ENCODE measurements around the gene IQSEC1.

IQSEC1 gene

DNA sequence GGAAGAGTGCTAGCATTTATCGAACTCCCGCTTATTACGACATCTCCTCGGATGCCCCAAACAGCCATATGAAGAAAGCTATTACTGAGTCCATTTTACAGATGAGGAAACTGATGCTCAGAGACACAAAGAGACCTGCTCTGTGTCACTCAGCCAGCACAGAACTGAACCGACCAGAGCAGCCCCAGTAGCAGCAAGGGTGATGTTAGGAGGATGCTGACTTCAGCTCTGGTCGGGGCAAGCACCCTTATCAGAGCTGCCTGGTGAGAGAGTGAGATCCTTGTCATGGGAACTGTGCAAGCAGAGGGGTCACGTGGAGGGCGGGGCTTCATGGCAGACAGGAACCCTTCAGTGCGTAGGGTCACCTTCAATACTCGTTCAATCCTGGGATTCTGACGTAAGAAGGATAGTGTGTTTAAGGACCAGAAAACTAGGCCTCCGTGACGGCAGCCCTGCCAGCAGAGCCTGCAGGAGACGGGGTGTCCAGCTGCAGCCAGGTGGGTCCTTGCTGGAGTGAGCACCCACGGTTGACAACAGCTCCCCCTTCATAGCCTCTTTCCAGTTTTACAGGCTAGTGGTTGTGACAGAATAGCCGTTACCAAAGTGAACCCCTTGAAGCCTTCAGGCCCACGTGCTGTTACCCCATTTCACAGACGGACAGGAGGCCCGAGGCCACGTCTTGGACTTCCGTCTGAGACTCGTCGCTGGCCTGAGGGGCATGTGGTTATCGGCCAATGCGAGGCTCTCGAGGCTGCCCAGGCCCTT is 12.0 kb upstream of the IQSEC1 start:
- DNase-seq, result no peak

- DNase-seq, result no peak
Observed at GRCh38 chr3:13083898-13084297, 10.7 kb upstream of the IQSEC1 start.

- DNase-seq, result no peak
Observed at GRCh38 chr3:13083254-13083653, 10.0 kb upstream of the IQSEC1 start.

DNA sequence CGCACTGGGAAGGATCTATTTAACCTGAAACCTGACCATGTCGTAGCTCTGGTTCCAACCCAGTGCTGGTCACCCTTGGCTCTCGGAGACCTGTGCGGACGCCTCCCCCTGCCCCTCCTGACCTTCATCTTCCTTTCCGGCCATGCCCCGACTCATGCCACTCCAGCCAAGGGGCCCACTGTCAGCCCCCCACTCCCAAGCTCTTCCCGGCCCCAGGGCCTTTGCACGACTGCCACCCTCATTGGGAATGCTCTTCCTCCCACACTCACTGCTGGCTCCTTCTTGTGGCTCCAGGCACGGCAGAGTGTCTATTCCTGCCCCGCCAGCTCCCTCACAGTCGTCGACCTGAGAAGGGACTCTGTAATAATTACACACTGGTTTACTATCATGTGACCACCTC is 9.4 kb upstream of the IQSEC1 start:
- no peak for DNase-seq

- DNase-seq, result no peak
Observed at GRCh38 chr3:13081603-13082360, 8.6 kb upstream of the IQSEC1 start.

GRCh38 chr3:13080591-13080990 is 7.4 kb upstream of the IQSEC1 start:
- DNase-seq, result no peak

GRCh38 chr3:13080026-13080425 is 6.8 kb upstream of the IQSEC1 start:
- no peak for DNase-seq

- DNase-seq, result no peak
Observed at GRCh38 chr3:13079510-13079909, 6.3 kb upstream of the IQSEC1 start.

DNA sequence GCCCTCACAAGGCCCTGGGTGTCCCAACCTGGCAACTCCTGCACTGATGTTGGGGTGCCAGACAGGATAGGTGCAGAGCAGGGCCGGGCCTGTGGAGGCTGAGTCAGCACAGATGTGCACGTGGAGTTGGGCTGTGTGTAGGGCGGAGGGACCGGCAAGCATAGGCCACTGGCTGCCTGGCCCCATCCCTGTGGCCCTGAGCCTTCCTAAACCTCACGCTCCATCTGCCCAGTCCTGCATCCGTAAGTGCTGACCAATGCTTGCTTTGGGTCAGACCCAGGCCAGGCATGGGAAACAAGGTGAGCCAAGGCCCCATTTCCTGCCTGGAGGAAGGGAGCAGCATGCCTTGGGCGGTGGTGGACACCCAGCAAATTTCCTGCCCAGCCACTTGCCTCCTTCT is 5.8 kb upstream of the IQSEC1 start:
- DNase-seq, result no peak

DNA sequence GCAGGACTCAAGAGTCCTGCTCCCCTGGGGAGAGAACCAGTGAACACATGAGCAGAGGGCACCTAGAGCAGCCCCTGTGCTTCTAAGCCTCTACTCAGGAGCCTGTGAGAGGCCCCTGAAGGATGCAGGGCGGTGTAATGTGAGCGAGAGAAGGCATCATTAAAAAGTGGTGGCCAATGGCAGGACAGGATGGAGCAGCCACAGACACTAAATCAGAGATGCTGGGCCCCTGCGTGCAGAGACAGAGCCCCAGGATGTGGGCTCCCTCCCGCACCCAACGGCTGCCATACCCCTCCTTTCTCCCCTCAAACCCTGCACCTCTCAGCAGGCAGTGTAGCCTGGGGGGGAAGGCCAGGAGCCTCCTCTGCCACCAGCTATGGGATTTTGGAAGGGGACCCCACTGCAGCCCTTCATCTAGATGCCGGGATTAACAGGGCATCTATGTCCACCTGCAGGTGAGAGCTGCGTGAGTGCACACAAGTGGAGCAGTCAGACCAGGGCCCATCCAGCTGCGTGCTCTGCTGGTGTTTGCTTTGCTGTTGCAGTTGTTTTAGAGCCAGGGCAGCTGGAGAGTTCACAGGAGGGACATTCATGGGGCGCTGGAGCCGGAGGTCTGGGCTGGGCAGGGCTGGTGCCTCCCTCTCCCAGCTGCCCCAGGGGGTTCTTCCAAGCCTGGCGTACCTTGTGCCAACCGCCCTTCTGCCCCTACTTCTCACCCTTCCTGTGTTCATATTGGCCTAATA is 5.1 kb upstream of the IQSEC1 start:
- DNase-seq, result no peak

DNA sequence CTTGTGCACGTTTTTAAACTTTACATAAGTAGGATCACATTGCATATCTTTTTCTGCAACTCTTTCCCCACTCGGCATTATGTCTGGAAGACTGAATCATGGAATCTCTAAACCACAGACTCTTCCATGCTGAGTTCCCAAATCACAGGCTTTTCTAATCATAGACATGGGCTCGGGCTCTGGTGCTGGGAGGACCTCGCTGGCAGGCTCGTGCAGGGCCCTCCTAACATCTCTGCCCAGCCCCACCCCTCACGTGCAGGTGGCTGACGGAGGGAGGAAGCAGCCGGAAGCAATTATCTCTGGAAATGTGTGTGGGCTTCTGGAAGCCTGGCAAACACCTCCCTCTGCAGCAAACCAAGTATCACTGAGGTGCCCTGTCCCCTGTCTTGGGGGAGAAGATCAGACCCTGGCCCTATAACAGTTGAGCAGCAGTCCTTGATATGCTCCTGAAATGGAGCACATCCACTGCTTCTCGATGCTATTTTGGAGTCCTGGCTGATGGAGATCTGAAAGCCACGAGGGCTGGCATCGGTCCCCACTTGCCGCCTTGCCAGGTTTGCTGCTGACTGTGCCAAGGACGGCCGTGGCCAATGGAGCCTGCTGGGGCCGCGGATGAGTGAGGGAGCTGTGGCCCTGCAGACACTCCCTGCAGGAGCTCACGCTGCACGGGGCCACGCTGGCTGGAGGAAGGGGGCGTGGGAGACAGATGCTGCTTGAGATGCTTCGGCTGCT is 4.4 kb upstream of the IQSEC1 start:
- DNase-seq, result no peak

DNA sequence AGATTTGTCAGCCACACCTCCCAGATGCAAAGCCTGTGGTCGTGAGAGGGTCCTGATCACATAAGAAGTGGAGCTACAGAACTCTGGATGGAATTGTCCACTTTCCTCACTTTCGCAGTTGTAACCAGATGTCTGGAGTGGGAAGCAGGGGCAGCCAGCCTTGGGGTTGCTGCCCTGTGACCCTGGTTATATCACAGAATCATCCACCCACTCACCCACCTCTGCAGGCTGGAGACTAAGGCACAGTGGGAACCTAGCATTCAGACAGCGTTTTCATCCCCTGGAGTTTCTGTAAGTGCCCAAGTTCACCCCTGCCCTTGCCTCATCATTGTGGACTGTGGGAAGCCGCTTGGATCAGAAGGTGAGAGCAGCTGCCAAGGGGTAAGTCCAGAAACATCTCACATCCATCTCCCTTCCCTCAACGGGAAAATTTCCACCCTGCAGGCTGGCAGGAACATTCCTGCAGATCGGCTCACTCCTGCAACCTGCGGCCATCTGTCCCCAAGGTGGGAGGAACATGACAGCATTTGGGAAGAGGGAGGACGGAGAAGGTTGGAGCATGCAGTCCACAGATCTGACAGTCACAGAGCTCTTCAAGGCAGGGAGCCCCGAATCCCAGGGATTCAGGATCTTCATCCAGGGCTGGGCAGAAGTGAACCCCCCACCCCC is 2.9 kb upstream of the IQSEC1 start:
- DNase-seq, result no peak

DNA sequence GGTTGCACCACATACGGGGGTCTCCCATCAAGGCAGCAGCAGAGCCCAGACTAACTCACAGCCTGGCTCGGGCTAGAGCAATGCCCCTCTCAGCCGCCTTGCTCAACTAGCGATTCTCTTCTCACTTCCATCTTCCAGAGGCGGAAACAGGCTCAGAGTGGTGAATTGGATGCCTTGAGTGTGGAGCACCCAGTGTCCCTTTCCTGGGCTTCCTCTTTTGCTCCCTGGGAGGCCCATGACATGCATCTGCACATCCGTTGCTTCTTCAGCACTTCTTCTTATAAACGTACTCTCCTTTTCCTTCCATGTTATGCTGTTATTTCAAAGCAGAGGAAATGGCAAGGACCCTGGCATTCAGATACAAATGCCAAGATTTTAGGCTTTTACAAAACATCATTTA is 2.1 kb upstream of the IQSEC1 start:
- DNase-seq, result no peak

GRCh38 chr3:13074006-13074375 is 762 bp upstream of the IQSEC1 start:
- DNase-seq, result no peak

DNA sequence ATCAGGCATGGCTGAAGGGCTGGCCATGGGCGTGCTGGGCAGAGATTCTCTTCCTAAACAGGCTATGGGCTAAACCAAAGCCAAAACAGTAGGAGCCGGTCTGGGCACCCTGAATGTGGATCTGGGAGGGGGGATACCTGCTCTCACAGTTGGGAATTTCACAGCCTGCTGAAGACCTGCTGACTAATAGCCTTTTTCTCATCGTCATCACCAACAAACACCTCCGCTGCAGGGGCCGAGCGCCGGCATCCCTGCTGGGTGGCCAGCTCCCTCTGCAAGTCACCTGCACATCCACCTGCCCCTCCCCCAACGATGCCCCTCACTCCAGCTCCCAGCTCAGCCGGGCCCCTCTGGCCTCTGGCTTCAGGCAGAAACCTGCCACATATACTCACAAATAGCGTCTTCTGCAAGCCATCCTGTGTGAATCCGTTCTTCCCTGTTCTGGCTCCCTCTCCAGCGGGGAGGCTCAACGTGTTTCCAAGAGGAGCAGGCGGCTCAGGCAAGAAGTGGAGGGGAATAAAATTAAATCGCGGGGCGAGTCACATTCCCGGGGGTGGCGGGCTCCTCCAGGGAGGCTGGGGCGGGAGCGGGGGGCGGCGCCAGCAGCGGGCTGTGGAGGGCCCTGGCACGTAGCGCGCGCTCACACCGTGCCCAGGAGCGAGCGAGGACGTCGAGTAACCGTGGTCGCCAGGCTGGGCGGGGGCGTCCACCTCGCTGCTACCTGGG is 466 bp downstream of the IQSEC1 start:
- DNase-seq, result no peak

DNA sequence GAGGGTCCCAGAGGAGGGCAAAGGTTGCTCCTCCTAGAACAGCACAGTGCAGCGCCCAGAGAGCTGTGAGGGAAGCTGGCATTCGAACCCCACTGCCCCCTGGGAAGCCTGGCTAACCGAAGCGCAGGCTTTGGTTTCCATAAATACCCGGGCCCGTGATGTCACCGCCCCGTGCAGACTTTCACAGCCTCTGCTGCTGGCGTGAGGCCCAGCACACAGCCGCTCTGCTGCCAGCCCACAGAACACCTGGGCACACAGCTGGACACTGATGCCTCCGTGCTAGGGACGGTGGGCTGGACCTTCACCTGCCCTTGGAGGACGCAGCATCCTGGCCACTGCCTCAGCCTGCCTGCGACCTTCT is 1.0 kb downstream of the IQSEC1 start:
- no peak for DNase-seq

DNA sequence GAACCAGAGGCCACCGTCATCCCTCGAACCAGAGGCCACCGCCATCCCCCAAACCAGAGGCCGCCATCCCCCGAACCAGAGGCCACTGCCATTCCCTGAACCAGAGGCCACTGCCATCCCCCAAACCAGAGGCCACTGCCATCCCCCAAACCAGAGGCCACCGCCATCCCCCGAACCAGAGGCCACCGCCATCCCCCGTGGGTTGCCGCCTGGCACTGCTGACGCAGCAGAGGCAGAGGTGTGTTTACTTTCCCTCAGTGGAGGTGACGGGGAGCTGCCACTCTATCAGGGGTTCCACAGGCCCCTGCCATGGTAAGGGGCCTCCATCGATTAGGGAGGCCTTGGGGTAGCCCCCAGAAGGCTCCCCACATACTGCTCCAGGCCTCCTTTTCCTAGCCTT is 1.5 kb downstream of the IQSEC1 start:
- DNase-seq, result no peak

DNA sequence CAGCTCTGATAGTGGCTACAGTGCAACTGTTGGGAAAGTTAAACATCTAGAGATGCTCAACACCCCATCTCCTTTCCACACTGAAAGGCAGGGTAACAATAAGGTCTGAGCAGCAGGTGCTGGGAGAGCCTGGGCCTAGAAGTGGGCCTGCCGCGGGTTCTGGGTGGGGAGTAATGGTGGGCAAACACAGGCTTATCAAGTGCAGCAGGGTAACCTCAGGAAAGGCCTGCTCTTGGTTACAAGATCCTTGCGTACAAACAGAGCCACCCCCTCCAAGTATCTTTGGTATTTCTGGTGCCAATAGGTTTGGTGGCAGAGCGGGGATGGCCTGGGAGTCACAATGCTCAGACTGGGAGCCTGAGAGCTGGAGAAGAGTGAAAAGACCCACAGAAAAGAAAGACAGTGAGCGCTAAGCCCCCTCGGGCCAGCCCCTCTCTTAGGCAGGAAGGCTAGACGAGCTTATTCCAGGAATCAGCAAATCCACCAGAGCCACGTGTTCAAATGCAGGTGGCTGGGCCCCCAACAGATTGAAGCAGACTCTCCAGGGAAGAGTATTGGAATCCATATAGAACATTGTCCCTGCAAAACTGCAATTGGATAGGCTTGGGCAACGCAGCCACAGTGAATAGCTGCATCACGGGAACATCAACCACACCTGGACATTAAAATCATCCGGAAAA is 2.7 kb downstream of the IQSEC1 start:
- DNase-seq, result no peak

- no peak for DNase-seq
Observed at GRCh38 chr3:13069495-13069894, 3.7 kb downstream of the IQSEC1 start.

DNA sequence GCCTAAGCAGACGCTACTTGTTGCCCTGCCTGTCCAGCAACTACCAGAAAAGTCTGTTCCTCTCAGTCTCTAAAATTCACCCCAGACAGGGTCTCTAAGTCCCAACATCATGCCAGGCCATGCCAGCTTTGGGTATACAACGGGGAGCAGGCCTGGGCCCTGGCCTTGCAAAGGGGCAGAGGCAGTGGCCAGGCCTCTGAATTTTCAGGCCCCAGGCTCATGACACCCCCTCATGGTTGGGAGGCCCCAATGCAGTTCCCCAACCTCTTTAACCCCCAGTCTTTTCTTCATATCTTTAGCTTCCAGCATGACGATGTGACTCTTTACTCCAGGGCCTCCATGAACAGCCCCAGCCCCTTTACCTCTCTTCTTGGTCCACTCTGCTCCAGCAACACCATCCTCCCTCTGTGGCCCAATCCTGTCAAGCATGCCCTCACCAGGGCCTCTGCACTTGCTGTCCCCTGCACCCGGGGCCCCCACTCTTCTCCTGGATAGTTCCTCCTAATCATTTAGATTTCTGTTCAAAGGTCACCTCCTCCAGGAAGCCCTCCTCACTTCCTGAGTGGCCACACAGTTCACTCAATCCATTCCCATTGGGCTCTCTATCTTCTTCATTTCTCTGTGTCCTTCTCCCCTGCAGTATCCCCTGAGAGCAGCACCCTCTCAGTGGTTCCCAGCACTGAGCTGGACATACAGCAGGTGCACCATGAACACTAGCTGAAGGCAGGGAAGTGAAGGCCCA is 4.8 kb downstream of the IQSEC1 start:
- no peak for DNase-seq

- DNase-seq, result no peak
Observed at GRCh38 chr3:13067778-13068177, 5.5 kb downstream of the IQSEC1 start.
